T-cell (primary cell): ENCODE measurements around the gene NELFB. TPM values are rescaled to one million over a fixed set of nuclear protein-coding genes. Genes with fewer than 3 reads are reported as not detected.
A peak's percentile ranks its signal among the peaks of the same experiment; 100 is the strongest.

ENCODE experiments used
- ATAC-seq, 4 experiments: fragments of 200-7000 bp in 3 of 4; fragments of 150-1000 bp in 1 of 4; cut with Tn5 transposase; replicated peaks in 1 of 4; 1 replicate in 3 of 4; 2 replicates in 1 of 4; pipeline ENCODE4 v1.10.0; 2021; ENCODE audit warnings: moderate library complexity in 3 of 4, mild to moderate bottlenecking in 2 of 4, moderate number of reproducible peaks in 1 of 4
- CTCF ChIA-PET, 2 donors: fragments of 300-600 bp; sonication (Branson Sonifier 250); formaldehyde crosslinking; loops; one replicate each; lab custom pipeline; 2022; ENCODE audit warnings: antibody characterized with exemption in 2 of 2; lab: Charles Lee
- POLR2A ChIA-PET, 2 donors: fragments of 300-600 bp; sonication (Branson Sonifier 250); formaldehyde crosslinking; loops; one replicate each; lab custom pipeline; 2022; ENCODE audit warnings: antibody characterized with exemption in 2 of 2; lab: Charles Lee
- DNase-seq, 35 experiments: peaks; one replicate each; pipeline versions ENCODE4 v3.0.0 to v3.0.0-alpha.2; 2013 to 2023
- H3K27ac ChIP-seq: one replicate; pipeline ENCODE4 v1.5.1; 2013; ENCODE audit warnings: low read length
- H3K27me3 ChIP-seq, 2 experiments: replicated peaks in 1 of 2; 1 replicate in 1 of 2; 2 replicates in 1 of 2; pipeline versions ENCODE4 v1.6.1 to v1.7.0; 2013; ENCODE audit warnings: low read length in 1 of 2, mixed read lengths in 1 of 2; ENCODE audit not compliant: control insufficient read depth in 2 of 2, insufficient read depth in 2 of 2; ENCODE audit errors: extremely low read depth in 1 of 2
- H3K36me3 ChIP-seq, 2 donors: 1 replicate in 1 of 2; 2 replicates in 1 of 2; pipeline versions ENCODE4 v1.6.1 to v1.7.0; 2013; ENCODE audit warnings: low read length in 1 of 2; ENCODE audit not compliant: control insufficient read depth in 2 of 2, insufficient read depth in 1 of 2; ENCODE audit errors: extremely low read depth in 1 of 2
- H3K4me1 ChIP-seq, 2 experiments: 1 replicate in 1 of 2; 2 replicates in 1 of 2; pipeline versions ENCODE4 v1.6.1 to v1.7.0; 2013; ENCODE audit warnings: low read length in 2 of 2, mixed read lengths in 1 of 2; ENCODE audit not compliant: insufficient read depth in 2 of 2, control insufficient read depth in 1 of 2; ENCODE audit errors: extremely low read depth in 1 of 2
- H3K4me3 ChIP-seq, 2 donors: 1 replicate in 1 of 2; 2 replicates in 1 of 2; pipeline versions ENCODE4 v1.5.1 to v1.7.0; 2013; ENCODE audit warnings: mild to moderate bottlenecking in 2 of 2, low read length in 1 of 2, moderate library complexity in 1 of 2; ENCODE audit not compliant: control insufficient read depth in 1 of 2; ENCODE audit errors: extremely low read depth in 1 of 2
- H3K9me3 ChIP-seq: 2 replicates; pipeline ENCODE4 v1.7.0; 2013
- H3K27ac Mint-ChIP-seq, 2 donors: one replicate each; pipeline ENCODE4 v1.8.0; 2020 to 2021; ENCODE audit warnings: mild to moderate bottlenecking in 2 of 2, mixed read lengths in 2 of 2
- H3K27me3 Mint-ChIP-seq, 2 donors: one replicate each; pipeline ENCODE4 v1.8.0; 2021 to 2022; ENCODE audit warnings: mixed read lengths in 2 of 2
- H3K36me3 Mint-ChIP-seq: one replicate; pipeline ENCODE4 v1.8.0; 2021; ENCODE audit warnings: mixed read lengths
- H3K4me1 Mint-ChIP-seq, 3 donors: one replicate each; pipeline ENCODE4 v1.8.0; 2020 to 2022; ENCODE audit warnings: mixed read lengths in 3 of 3, mild to moderate bottlenecking in 1 of 3
- H3K4me3 Mint-ChIP-seq, 3 donors: one replicate each; pipeline ENCODE4 v1.8.0; 2020 to 2022; ENCODE audit warnings: mild to moderate bottlenecking in 3 of 3, mixed read lengths in 3 of 3, moderate library complexity in 3 of 3
- H3K9me3 Mint-ChIP-seq, 3 donors: one replicate each; pipeline ENCODE4 v1.8.0; 2020 to 2022; ENCODE audit warnings: mixed read lengths in 3 of 3
- WGBS: methylation state at CpG from one replicate; pipeline ENCODE4 v1.1.5; 2013; ENCODE audit warnings: missing lambda C conversion rate; ENCODE audit not compliant: insufficient coverage; 5-methylcytosine and 5-hydroxymethylcytosine counted together
- total RNA-seq, 35 experiments: library from RNA in 6 of 35; stranded (reverse) in 6 of 35; fragments of 120-200 nt in 1 of 35; gene quantifications; one replicate each; pipeline versions ENCODE4 v1.2.1 to v1.2.4 and lab custom pipeline; 2013 to 2026

The NELFB gene
- total RNA-seq, 5 donors from 2014 or later (not counting 1 experiment from before 2014, with no cell fraction given), result 36.1 to 62.2 (median 58.8) TPM

- Mint-ChIP-seq H3K4me1 (peaks cover 23 to 34% (median 31%) of the 10 kb centered on the region in 3 donors), H3K4me3 (peak overlapping the region in 1 of 3 donors; percentile 40), H3K27ac (no peak overlapping the region), H3K36me3 (peaks cover 4% of the 10 kb centered on the region), H3K27me3 (peaks cover 0 to 16% of the 10 kb centered on the region in 2 donors), H3K9me3 (no peaks in the 10 kb centered on the region)
- ATAC-seq (no peak), DNase-seq (no peak)
- H3K4me3 ChIP-seq, result no peak overlapping the region
- H3K36me3 ChIP-seq, result peaks cover 16 to 18% of the 10 kb centered on the region in 2 donors
- H3K27me3 ChIP-seq, result peaks cover 0 to 33% of the 10 kb centered on the region in 2 experiments
- POLR2A ChIA-PET, result no interaction called here
- no peaks in the 10 kb centered on the region for H3K9me3 ChIP-seq
- WGBS, result 93% methylated on average over 8 of the region's 10 CpGs
- CTCF ChIA-PET, result no interaction called here
- H3K27ac ChIP-seq, result no peak overlapping the region
- peaks cover 20 to 41% of the 10 kb centered on the region in 2 experiments for H3K4me1 ChIP-seq
Measured at GRCh38 chr9:137275203-137275587, 20.1 kb downstream of the NELFB start.

GRCh38 chr9:137275588-137276472 lies 20.7 kb downstream of the NELFB start:
- H3K36me3 ChIP-seq, result peaks cover 16 to 18% of the 10 kb centered on the region in 2 donors
- no peak overlapping the region for H3K27ac Mint-ChIP-seq
- ChIA-PET CTCF (no interaction called here), POLR2A (no interaction called here)
- peaks cover 0 to 39% of the 10 kb centered on the region in 2 experiments for H3K27me3 ChIP-seq
- no peak overlapping the region for H3K4me3 ChIP-seq
- peaks cover 19 to 45% of the 10 kb centered on the region in 2 experiments for H3K4me1 ChIP-seq
- H3K9me3 ChIP-seq, result no peaks in the 10 kb centered on the region
- peaks cover 0 to 16% of the 10 kb centered on the region in 2 donors for H3K27me3 Mint-ChIP-seq
- H3K9me3 Mint-ChIP-seq, result no peaks in the 10 kb centered on the region
- H3K36me3 Mint-ChIP-seq, result peaks cover 4% of the 10 kb centered on the region
- no peak for DNase-seq
- peak overlapping the region in 2 of 3 donors; percentile 7 to 67 for H3K4me3 Mint-ChIP-seq
- WGBS, result 90% methylated on average over 24 of the region's 24 CpGs
- ATAC-seq, result no peak
- peaks cover 22 to 34% (median 31%) of the 10 kb centered on the region in 3 donors for H3K4me1 Mint-ChIP-seq
- no peak overlapping the region for H3K27ac ChIP-seq

- H3K36me3 Mint-ChIP-seq, result peaks cover 4% of the 10 kb centered on the region
- H3K4me1 ChIP-seq, result peaks cover 13 to 36% of the 10 kb centered on the region in 2 experiments
- DNase-seq (no peak), ATAC-seq (no peak)
- no peaks in the 10 kb centered on the region for H3K9me3 ChIP-seq
- H3K27me3 ChIP-seq, result peaks cover 0 to 41% of the 10 kb centered on the region in 2 experiments
- H3K9me3 Mint-ChIP-seq, result no peaks in the 10 kb centered on the region
- H3K4me3 Mint-ChIP-seq, result peak overlapping the region in 2 of 3 donors; percentile 39 to 67
- H3K4me3 ChIP-seq, result peak overlapping the region in 1 of 2 donors; percentile 61
- H3K36me3 ChIP-seq, result peaks cover 16 to 18% of the 10 kb centered on the region in 2 donors
- CTCF ChIA-PET, result interaction anchor here in 1 of 2 donors (0.6 kb wide), 1 partner anchor 144 kb away, joined by 5 read pairs; no protein-coding TSS in a partner anchor
- H3K27ac Mint-ChIP-seq, result no peak overlapping the region
- H3K27ac ChIP-seq, result no peak overlapping the region
- POLR2A ChIA-PET, result no interaction called here
- peaks cover 0 to 16% of the 10 kb centered on the region in 2 donors for H3K27me3 Mint-ChIP-seq
- 74% methylated on average over 16 of the region's 30 CpGs for WGBS
- peaks cover 14 to 26% (median 23%) of the 10 kb centered on the region in 3 donors for H3K4me1 Mint-ChIP-seq
Measured at GRCh38 chr9:137276473-137277328, 21.6 kb downstream of the NELFB start.

- ChIA-PET CTCF (interaction anchor here in 1 of 2 donors (0.6 kb wide), 1 partner anchor 143 kb away, joined by 5 read pairs; no protein-coding TSS in a partner anchor), POLR2A (interaction anchor here in 1 of 2 donors (0.5 kb wide), 1 partner anchor 145 kb away, joined by 6 read pairs; no protein-coding TSS in a partner anchor)
- peaks cover 4% of the 10 kb centered on the region for H3K36me3 Mint-ChIP-seq
- Histone ChIP-seq H3K27me3 (peaks cover 0 to 43% of the 10 kb centered on the region in 2 experiments), H3K4me3 (peak within 1 kb of the TSS; percentile 44 to 61), H3K36me3 (peaks cover 10 to 11% of the 10 kb centered on the region in 2 donors), H3K9me3 (no peaks in the 10 kb centered on the region), H3K4me1 (peaks cover 9 to 28% of the 10 kb centered on the region in 2 experiments), H3K27ac (peak within 1 kb of the TSS; percentile 14)
- ATAC-seq, result peak; percentile 46 to 69 (median 60)
- no peaks in the 10 kb centered on the region for H3K9me3 Mint-ChIP-seq
- 8% methylated on average over 12 of the region's 25 CpGs for WGBS
- H3K4me3 Mint-ChIP-seq, result peak within 1 kb of the TSS; percentile 64 to 76 (median 67)
- peak in 6 of 35 experiments; percentile 12 to 51 (median 30) for DNase-seq
- H3K4me1 Mint-ChIP-seq, result peaks cover 11 to 26% (median 24%) of the 10 kb centered on the region in 3 donors
- H3K27ac Mint-ChIP-seq, result no peak within 1 kb of the TSS
- H3K27me3 Mint-ChIP-seq, result peaks cover 0 to 20% of the 10 kb centered on the region in 2 donors
Measured at GRCh38 chr9:137277329-137278041, 22.4 kb downstream of the NELFB start, which contains the start of gene TOR4A. TOR4A (plus strand) TSS chr9:137277726; CDS start chr9:137278690, 964 bp downstream.

GRCh38 chr9:137278061-137278701 lies 23.1 kb downstream of the NELFB start:
- peak overlapping the region; percentile 44 to 61 for H3K4me3 ChIP-seq
- H3K36me3 ChIP-seq, result peaks cover 3 to 9% of the 10 kb centered on the region in 2 donors
- peaks cover 9 to 27% of the 10 kb centered on the region in 2 experiments for H3K4me1 ChIP-seq
- peak in 3 of 4 experiments; percentile 12 to 21 (median 17) for ATAC-seq
- peak overlapping the region; percentile 64 to 76 (median 67) for H3K4me3 Mint-ChIP-seq
- POLR2A ChIA-PET, result interaction anchor here in 1 of 2 donors (0.5 kb wide), 1 partner anchor 146 kb away, joined by 6 read pairs; no protein-coding TSS in a partner anchor
- peak overlapping the region; percentile 14 for H3K27ac ChIP-seq
- H3K27me3 Mint-ChIP-seq, result peaks cover 0 to 23% of the 10 kb centered on the region in 2 donors
- 32% methylated on average over 41 of the region's 54 CpGs for WGBS
- no peak overlapping the region for H3K27ac Mint-ChIP-seq
- H3K36me3 Mint-ChIP-seq, result peaks cover 4% of the 10 kb centered on the region
- H3K27me3 ChIP-seq, result peaks cover 0 to 41% of the 10 kb centered on the region in 2 experiments
- H3K9me3 Mint-ChIP-seq, result no peaks in the 10 kb centered on the region
- DNase-seq, result no peak
- CTCF ChIA-PET, result no interaction called here
- H3K9me3 ChIP-seq, result no peaks in the 10 kb centered on the region
- peaks cover 11 to 28% (median 26%) of the 10 kb centered on the region in 3 donors for H3K4me1 Mint-ChIP-seq
